ENCODE measurements around the gene ACVR1B.

DNA sequence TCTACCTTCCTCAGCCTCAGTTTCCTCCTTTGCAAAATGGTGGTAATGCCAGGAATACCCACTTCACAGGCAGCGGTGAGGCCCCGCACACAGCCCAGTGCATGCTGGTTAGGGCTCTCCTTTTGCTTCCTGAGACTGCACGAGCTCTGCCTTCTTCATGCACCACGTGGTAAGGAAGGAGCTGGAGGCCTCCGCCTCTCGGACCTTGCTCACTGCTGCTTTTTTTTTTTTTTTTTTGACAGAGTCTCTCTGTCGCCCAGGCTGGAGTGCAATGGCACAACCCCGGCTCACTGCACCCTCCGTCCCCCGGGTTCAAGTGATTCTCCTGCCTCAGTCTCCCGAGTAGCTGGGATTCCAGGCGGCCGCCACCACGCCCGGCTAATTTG is 73.3 kb downstream of the ACVR1B start:
- TF ChIP-seq POLR2AphosphoS5 (IDR thresholded peaks at IDR 0.05; ENCODE audit: low read depth), result no peak
- TF ChIP-seq, protein P1, sequence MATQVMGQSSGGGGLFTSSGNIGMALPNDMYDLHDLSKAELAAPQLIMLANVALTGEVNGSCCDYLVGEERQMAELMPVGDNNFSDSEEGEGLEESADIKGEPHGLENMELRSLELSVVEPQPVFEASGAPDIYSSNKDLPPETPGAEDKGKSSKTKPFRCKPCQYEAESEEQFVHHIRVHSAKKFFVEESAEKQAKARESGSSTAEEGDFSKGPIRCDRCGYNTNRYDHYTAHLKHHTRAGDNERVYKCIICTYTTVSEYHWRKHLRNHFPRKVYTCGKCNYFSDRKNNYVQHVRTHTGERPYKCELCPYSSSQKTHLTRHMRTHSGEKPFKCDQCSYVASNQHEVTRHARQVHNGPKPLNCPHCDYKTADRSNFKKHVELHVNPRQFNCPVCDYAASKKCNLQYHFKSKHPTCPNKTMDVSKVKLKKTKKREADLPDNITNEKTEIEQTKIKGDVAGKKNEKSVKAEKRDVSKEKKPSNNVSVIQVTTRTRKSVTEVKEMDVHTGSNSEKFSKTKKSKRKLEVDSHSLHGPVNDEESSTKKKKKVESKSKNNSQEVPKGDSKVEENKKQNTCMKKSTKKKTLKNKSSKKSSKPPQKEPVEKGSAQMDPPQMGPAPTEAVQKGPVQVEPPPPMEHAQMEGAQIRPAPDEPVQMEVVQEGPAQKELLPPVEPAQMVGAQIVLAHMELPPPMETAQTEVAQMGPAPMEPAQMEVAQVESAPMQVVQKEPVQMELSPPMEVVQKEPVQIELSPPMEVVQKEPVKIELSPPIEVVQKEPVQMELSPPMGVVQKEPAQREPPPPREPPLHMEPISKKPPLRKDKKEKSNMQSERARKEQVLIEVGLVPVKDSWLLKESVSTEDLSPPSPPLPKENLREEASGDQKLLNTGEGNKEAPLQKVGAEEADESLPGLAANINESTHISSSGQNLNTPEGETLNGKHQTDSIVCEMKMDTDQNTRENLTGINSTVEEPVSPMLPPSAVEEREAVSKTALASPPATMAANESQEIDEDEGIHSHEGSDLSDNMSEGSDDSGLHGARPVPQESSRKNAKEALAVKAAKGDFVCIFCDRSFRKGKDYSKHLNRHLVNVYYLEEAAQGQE (IDR thresholded peaks at IDR 0.05; ENCODE audit: unreplicated experiment), result no peak
- TF ChIP-seq, protein P2, sequence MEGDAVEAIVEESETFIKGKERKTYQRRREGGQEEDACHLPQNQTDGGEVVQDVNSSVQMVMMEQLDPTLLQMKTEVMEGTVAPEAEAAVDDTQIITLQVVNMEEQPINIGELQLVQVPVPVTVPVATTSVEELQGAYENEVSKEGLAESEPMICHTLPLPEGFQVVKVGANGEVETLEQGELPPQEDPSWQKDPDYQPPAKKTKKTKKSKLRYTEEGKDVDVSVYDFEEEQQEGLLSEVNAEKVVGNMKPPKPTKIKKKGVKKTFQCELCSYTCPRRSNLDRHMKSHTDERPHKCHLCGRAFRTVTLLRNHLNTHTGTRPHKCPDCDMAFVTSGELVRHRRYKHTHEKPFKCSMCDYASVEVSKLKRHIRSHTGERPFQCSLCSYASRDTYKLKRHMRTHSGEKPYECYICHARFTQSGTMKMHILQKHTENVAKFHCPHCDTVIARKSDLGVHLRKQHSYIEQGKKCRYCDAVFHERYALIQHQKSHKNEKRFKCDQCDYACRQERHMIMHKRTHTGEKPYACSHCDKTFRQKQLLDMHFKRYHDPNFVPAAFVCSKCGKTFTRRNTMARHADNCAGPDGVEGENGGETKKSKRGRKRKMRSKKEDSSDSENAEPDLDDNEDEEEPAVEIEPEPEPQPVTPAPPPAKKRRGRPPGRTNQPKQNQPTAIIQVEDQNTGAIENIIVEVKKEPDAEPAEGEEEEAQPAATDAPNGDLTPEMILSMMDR (conservative IDR thresholded peaks at IDR 0.05; ENCODE audit: low read depth in 2 of 2), result no peak
- TF ChIP-seq EZH2phosphoT487 (IDR thresholded peaks at IDR 0.05; ENCODE audit: unreplicated experiment), result no peak
- no peak for TF ChIP-seq ZNF114 (CRISPR knock-in tag; IDR thresholded peaks at IDR 0.05)
- TF ChIP-seq EZH2 (IDR thresholded peaks at IDR 0.05; ENCODE audit: low read depth, unreplicated experiment), result no peak
- no peak for TF ChIP-seq STAT1 (IDR thresholded peaks at IDR 0.05; ENCODE audit: unreplicated experiment)
- TF ChIP-seq CREB1 (CRISPR knock-in tag; IDR thresholded peaks at IDR 0.05; ENCODE audit: low read depth), result no peak
- no peak for TF ChIP-seq JUNB (IDR thresholded peaks at IDR 0.05; ENCODE audit: unreplicated experiment)
- TF ChIP-seq, protein P3, sequence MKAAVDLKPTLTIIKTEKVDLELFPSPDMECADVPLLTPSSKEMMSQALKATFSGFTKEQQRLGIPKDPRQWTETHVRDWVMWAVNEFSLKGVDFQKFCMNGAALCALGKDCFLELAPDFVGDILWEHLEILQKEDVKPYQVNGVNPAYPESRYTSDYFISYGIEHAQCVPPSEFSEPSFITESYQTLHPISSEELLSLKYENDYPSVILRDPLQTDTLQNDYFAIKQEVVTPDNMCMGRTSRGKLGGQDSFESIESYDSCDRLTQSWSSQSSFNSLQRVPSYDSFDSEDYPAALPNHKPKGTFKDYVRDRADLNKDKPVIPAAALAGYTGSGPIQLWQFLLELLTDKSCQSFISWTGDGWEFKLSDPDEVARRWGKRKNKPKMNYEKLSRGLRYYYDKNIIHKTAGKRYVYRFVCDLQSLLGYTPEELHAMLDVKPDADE (IDR thresholded peaks at IDR 0.05), result no peak
- no peak for TF ChIP-seq ZNF331 (CRISPR knock-in tag; IDR thresholded peaks at IDR 0.05; ENCODE audit: low read depth)

Data from GM23338 (cell line).